DND-41 (cell line): ENCODE measurements around the gene P3H4.

Experiments
- EZH2 ChIP-seq: IDR thresholded peaks from 3 replicates; pipeline ENCODE4 v1.6.1; 2012; ENCODE audit warnings: borderline replicate concordance, low read depth, mild to moderate bottlenecking, moderate library complexity, low read length, inconsistent platforms; ENCODE audit not compliant: severe bottlenecking
- TF ChIP-seq, protein P1 (sequence below): IDR thresholded peaks from 2 replicates; pipeline ENCODE4 v1.5.1; 2012; ENCODE audit warnings: borderline replicate concordance, low read length, moderate library complexity, mild to moderate bottlenecking; ENCODE audit not compliant: poor library complexity, severe bottlenecking; ENCODE audit errors: extremely low read depth

DNA sequence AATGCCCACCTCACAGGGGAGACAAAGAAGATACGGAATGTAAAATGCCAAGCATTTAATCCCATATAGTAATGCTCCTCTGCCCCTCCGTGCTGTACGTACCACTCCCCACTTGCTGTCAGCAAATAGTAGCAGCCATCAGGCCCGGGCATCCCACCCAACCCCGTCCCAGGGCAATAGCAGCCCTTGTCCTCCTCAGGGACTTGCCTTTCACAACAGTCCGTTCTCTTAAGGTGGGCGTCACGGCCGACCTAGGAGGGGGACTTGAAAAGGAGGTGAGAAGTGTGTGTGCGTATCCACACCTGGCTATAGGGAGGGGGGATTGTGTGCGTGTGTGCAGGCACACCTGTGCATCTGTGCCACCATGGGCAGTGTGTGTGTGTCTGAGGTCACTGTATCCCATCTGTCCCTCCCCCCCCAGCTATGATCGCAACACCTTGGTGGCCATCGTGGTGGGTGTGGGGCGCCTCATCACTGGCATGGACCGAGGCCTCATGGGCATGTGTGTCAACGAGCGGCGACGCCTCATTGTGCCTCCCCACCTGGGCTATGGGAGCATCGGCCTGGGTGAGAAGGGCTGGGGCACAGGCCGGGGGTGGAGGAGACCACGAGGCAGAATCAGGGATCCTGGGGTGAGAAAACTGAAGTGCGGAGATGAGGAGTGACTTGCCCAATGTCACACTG lies 5.0 kb upstream of the P3H4 start:
- TF ChIP-seq, protein P1, sequence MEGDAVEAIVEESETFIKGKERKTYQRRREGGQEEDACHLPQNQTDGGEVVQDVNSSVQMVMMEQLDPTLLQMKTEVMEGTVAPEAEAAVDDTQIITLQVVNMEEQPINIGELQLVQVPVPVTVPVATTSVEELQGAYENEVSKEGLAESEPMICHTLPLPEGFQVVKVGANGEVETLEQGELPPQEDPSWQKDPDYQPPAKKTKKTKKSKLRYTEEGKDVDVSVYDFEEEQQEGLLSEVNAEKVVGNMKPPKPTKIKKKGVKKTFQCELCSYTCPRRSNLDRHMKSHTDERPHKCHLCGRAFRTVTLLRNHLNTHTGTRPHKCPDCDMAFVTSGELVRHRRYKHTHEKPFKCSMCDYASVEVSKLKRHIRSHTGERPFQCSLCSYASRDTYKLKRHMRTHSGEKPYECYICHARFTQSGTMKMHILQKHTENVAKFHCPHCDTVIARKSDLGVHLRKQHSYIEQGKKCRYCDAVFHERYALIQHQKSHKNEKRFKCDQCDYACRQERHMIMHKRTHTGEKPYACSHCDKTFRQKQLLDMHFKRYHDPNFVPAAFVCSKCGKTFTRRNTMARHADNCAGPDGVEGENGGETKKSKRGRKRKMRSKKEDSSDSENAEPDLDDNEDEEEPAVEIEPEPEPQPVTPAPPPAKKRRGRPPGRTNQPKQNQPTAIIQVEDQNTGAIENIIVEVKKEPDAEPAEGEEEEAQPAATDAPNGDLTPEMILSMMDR, result no peak
- no peak for TF ChIP-seq EZH2
